Smooth muscle cell (in vitro differentiated cells): Measurements from ENCODE around the gene DGKH. TPM values are rescaled to one million over a fixed set of nuclear protein-coding genes. Genes with fewer than 3 reads are reported as not detected.
A peak's percentile ranks its signal among the peaks of the same experiment; 100 is the strongest.

ENCODE experiments used
- DNase-seq: peaks from one replicate; lab custom pipeline; 2025; ENCODE audit not compliant: unreplicated experiment; lab: John Stamatoyannopoulos, UW
- H2AFZ ChIP-seq: fragments of 200-600 bp; sonication (generic); 2 replicates; pipeline ENCODE4 v1.6.0; 2016; ENCODE audit warnings: antibody characterized with exemption, low read depth, mild to moderate bottlenecking
- H3F3A ChIP-seq: fragments of 200-600 bp; sonication (generic); 2 replicates; pipeline ENCODE4 v1.6.0; 2017; ENCODE audit warnings: antibody characterized with exemption, low read depth
- H3K27ac ChIP-seq: fragments of 200-600 bp; sonication (generic); 2 replicates; pipeline ENCODE4 v1.5.1; 2016; ENCODE audit warnings: low read depth, mild to moderate bottlenecking
- H3K27me3 ChIP-seq: fragments of 200-600 bp; sonication (generic); 2 replicates; pipeline ENCODE4 v1.6.1; 2016; ENCODE audit warnings: low read depth, mild to moderate bottlenecking
- H3K36me3 ChIP-seq: fragments of 200-600 bp; sonication (generic); 2 replicates; pipeline ENCODE4 v1.5.1; 2016; ENCODE audit warnings: low read depth
- H3K4me1 ChIP-seq: fragments of 200-600 bp; sonication (generic); 2 replicates; pipeline ENCODE4 v1.5.1; 2016; ENCODE audit warnings: low read depth
- H3K4me2 ChIP-seq: fragments of 200-600 bp; sonication (generic); 2 replicates; pipeline ENCODE4 v1.6.0; 2016; ENCODE audit warnings: mild to moderate bottlenecking
- H3K4me3 ChIP-seq: fragments of 200-600 bp; sonication (generic); 2 replicates; pipeline ENCODE4 v1.5.1; 2016; ENCODE audit warnings: mild to moderate bottlenecking
- H3K79me2 ChIP-seq: fragments of 200-600 bp; sonication (generic); 2 replicates; pipeline ENCODE4 v1.6.0; 2016; ENCODE audit warnings: low read depth, mild to moderate bottlenecking
- H3K9ac ChIP-seq: fragments of 200-600 bp; sonication (generic); 2 replicates; pipeline ENCODE4 v1.6.0; 2016; ENCODE audit warnings: low read depth
- H3K9me3 ChIP-seq: fragments of 200-600 bp; sonication (generic); replicated peaks from 2 replicates; pipeline ENCODE4 v1.5.1; 2016; ENCODE audit warnings: low read depth
- H4K20me1 ChIP-seq: fragments of 200-600 bp; sonication (generic); 2 replicates; pipeline ENCODE4 v1.6.0; 2016; ENCODE audit warnings: low read depth
- WGBS: methylation state at CpG from one replicate; pipeline ENCODE4 v1.1.7; 2016; ENCODE audit warnings: low lambda C conversion rate; 5-methylcytosine and 5-hydroxymethylcytosine counted together
- polyA plus RNA-seq: library from polyadenylated mRNA; unstranded; fragments of >200 nt; fragmentation: Nextera tagmentation; extraction: Ambion mirVana; gene quantifications from 2 replicates; pipeline ENCODE4 v1.2.1, GENCODE V29; 2016
- total RNA-seq: library from RNA; depleted of rRNA; stranded (reverse); fragments of >200 nt; gene quantifications from 2 replicates; pipeline ENCODE4 v1.2.3, GENCODE V29; 2014
- TF ChIP-seq, protein P1 (sequence below): fragments of 200-600 bp; sonication (generic); IDR thresholded peaks from 2 replicates; pipeline ENCODE4 v1.5.1; 2017; ENCODE audit warnings: borderline replicate concordance, mild to moderate bottlenecking, antibody characterized with exemption; ENCODE audit not compliant: insufficient read depth, poor library complexity, severe bottlenecking

DGKH gene
- total and polyA plus RNA-seq, 2 experiments from 2014 or later = 1.3 to 6.8 TPM

GRCh38 chr13:42176294-42176693, 127.8 kb downstream of the DGKH start:
- Histone ChIP-seq H3K4me2 (peak overlapping the region; percentile 72), H2AFZ (no peak overlapping the region), H3K9me3 (no peaks in the 10 kb centered on the region), H3F3A (peaks cover 13% of the 10 kb centered on the region), H3K27ac (peak overlapping the region; percentile 70), H4K20me1 (no peaks in the 10 kb centered on the region), H3K36me3 (no peaks in the 10 kb centered on the region), H3K9ac (no peak overlapping the region), H3K79me2 (no peaks in the 10 kb centered on the region), H3K27me3 (no peaks in the 10 kb centered on the region), H3K4me3 (no peak overlapping the region), H3K4me1 (peaks cover 21% of the 10 kb centered on the region)
- no peak for DNase-seq
- TF ChIP-seq, protein P1, sequence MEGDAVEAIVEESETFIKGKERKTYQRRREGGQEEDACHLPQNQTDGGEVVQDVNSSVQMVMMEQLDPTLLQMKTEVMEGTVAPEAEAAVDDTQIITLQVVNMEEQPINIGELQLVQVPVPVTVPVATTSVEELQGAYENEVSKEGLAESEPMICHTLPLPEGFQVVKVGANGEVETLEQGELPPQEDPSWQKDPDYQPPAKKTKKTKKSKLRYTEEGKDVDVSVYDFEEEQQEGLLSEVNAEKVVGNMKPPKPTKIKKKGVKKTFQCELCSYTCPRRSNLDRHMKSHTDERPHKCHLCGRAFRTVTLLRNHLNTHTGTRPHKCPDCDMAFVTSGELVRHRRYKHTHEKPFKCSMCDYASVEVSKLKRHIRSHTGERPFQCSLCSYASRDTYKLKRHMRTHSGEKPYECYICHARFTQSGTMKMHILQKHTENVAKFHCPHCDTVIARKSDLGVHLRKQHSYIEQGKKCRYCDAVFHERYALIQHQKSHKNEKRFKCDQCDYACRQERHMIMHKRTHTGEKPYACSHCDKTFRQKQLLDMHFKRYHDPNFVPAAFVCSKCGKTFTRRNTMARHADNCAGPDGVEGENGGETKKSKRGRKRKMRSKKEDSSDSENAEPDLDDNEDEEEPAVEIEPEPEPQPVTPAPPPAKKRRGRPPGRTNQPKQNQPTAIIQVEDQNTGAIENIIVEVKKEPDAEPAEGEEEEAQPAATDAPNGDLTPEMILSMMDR = no peak

- Histone ChIP-seq H3K79me2 (no peaks in the 10 kb centered on the region), H3K4me2 (no peak overlapping the region), H3K9ac (no peak overlapping the region), H4K20me1 (no peaks in the 10 kb centered on the region), H3F3A (peaks cover 13% of the 10 kb centered on the region), H3K27me3 (no peaks in the 10 kb centered on the region), H3K27ac (no peak overlapping the region), H3K4me1 (peaks cover 21% of the 10 kb centered on the region), H3K4me3 (no peak overlapping the region), H3K36me3 (no peaks in the 10 kb centered on the region), H3K9me3 (no peaks in the 10 kb centered on the region), H2AFZ (no peak overlapping the region)
- TF ChIP-seq, protein P1 = no peak
- 87% methylated on average over 1 of the region's 1 CpG for WGBS
- no peak for DNase-seq
These were observed 128.7 kb downstream of the DGKH start for GRCh38 chr13:42177189-42177588.

DNA sequence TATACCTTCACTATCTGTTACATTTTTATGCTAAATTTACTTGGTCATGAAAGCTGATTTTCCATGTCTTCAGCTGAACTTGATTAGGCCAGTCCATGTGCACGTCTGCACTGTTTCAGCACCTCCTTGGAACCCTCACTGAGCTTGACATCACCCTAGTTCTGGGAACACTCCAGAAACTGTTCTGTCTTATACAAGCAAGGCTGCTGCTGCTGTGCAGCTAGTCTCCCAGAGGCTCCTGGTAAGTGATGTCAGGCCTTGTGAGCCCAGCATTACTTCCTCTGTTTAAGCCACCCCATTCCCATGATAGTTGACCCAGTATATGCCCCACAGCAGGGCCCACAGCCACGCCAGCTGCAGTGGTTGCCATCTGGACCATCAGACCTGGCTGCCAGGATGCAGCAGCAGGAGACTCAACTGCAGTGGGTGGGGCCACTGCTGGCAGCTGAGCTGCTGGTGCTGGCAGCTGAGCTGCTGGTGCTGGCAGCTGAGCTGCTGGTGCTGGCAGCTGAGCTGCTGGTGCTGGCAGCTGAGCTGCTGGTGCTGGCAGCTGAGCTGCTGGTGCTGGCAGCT, 133.0 kb downstream of the DGKH start:
- Histone ChIP-seq H3K79me2 (no peaks in the 10 kb centered on the region), H4K20me1 (no peaks in the 10 kb centered on the region), H3K4me3 (no peak overlapping the region), H3F3A (no peaks in the 10 kb centered on the region), H3K4me2 (no peak overlapping the region), H3K27me3 (no peaks in the 10 kb centered on the region), H3K36me3 (no peaks in the 10 kb centered on the region), H3K9ac (no peak overlapping the region), H3K4me1 (peaks cover 6% of the 10 kb centered on the region), H2AFZ (no peak overlapping the region), H3K9me3 (no peaks in the 10 kb centered on the region), H3K27ac (no peak overlapping the region)
- DNase-seq = no peak
- WGBS = 53% methylated on average over 2 of the region's 2 CpGs
- TF ChIP-seq, protein P1 = no peak

DNA sequence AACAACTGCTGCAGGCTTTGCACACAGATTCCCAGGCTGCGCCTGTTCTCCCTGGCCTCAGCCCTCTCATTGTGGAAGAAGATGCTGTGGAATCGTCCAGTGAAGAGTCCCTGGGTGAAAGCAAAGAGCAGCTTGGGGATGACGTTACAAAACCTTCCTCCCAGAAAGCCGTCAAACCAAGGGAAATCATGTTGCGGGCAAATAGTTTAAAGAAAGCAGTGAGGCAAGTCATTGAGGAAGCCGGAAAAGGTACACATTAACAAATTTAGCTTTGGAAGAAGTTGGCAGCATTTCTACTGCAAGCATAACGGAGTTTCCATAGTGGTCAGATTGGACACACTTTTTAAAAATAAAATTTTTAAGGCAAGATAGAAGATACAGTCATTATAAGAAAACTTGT, 140.6 kb downstream of the DGKH start:
- H3K79me2 ChIP-seq = no peaks in the 10 kb centered on the region
- no peak overlapping the region for H3K4me2 ChIP-seq
- TF ChIP-seq, protein P1 = no peak
- WGBS = 89% methylated on average over 7 of the region's 7 CpGs
- H3K36me3 ChIP-seq = peaks cover 6% of the 10 kb centered on the region
- no peak overlapping the region for H2AFZ ChIP-seq
- no peak overlapping the region for H3K9ac ChIP-seq
- peaks cover 5% of the 10 kb centered on the region for H3K4me1 ChIP-seq
- DNase-seq = no peak
- no peaks in the 10 kb centered on the region for H4K20me1 ChIP-seq
- H3K9me3 ChIP-seq = no peaks in the 10 kb centered on the region
- no peak overlapping the region for H3K27ac ChIP-seq
- H3F3A ChIP-seq = no peaks in the 10 kb centered on the region
- no peak overlapping the region for H3K4me3 ChIP-seq
- no peaks in the 10 kb centered on the region for H3K27me3 ChIP-seq
